ENCODE data around the gene GCC2. TPM values are rescaled to one million over a fixed set of nuclear protein-coding genes. Genes with fewer than 3 reads are reported as not detected.

The GCC2 gene
- polyA plus RNA-seq, 1 of the 3 experiments (the other 2 are of a cell fraction), result 4.5 TPM

DNA sequence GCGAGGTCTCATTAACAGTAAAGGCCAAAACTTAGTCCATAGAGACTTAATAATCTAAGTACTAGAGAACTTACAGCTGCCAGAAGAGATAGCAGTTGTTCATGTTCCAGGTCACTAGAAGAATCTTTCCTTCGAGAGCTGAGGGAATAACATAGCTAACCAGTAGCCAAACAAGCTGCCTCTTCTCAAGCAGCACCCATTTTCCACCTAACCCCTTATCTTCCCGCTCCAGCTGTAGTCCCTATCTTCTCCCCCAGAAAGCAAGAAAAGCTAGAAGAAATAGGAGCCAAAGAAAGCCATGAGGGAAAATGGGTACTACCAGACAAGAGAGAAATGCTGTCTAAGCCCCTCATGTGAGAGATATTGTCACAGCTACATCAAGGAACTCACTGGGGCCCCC lies 47.2 kb upstream of the GCC2 start:
- TF ChIP-seq, protein P1, sequence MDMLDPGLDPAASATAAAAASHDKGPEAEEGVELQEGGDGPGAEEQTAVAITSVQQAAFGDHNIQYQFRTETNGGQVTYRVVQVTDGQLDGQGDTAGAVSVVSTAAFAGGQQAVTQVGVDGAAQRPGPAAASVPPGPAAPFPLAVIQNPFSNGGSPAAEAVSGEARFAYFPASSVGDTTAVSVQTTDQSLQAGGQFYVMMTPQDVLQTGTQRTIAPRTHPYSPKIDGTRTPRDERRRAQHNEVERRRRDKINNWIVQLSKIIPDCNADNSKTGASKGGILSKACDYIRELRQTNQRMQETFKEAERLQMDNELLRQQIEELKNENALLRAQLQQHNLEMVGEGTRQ (IDR thresholded peaks at IDR 0.05; ENCODE audit: borderline replicate concordance, low read depth, low read length), result no peak
- TF ChIP-seq FOXJ3 (CRISPR knock-in tag; IDR thresholded peaks at IDR 0.05) (no peak), FOXM1 (IDR thresholded peaks at IDR 0.05; ENCODE audit: low read depth) (no peak), JUND (IDR thresholded peaks at IDR 0.05) (no peak), RCOR1 (IDR thresholded peaks at IDR 0.05; ENCODE audit: low read length) (no peak), TAF1 (IDR thresholded peaks at IDR 0.05; ENCODE audit: borderline replicate concordance, low read depth, low read length) (no peak), YY1 (IDR thresholded peaks at IDR 0.05; ENCODE audit: low read depth) (no peak)
- TF ChIP-seq, protein P2, sequence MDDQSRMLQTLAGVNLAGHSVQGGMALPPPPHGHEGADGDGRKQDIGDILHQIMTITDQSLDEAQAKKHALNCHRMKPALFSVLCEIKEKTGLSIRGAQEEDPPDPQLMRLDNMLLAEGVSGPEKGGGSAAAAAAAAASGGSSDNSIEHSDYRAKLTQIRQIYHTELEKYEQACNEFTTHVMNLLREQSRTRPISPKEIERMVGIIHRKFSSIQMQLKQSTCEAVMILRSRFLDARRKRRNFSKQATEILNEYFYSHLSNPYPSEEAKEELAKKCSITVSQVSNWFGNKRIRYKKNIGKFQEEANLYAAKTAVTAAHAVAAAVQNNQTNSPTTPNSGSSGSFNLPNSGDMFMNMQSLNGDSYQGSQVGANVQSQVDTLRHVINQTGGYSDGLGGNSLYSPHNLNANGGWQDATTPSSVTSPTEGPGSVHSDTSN (IDR thresholded peaks at IDR 0.05), result no peak
- TF ChIP-seq, protein P3, sequence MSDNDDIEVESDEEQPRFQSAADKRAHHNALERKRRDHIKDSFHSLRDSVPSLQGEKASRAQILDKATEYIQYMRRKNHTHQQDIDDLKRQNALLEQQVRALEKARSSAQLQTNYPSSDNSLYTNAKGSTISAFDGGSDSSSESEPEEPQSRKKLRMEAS (IDR thresholded peaks at IDR 0.05; ENCODE audit: low read depth), result no peak
- TF ChIP-seq, protein P4, sequence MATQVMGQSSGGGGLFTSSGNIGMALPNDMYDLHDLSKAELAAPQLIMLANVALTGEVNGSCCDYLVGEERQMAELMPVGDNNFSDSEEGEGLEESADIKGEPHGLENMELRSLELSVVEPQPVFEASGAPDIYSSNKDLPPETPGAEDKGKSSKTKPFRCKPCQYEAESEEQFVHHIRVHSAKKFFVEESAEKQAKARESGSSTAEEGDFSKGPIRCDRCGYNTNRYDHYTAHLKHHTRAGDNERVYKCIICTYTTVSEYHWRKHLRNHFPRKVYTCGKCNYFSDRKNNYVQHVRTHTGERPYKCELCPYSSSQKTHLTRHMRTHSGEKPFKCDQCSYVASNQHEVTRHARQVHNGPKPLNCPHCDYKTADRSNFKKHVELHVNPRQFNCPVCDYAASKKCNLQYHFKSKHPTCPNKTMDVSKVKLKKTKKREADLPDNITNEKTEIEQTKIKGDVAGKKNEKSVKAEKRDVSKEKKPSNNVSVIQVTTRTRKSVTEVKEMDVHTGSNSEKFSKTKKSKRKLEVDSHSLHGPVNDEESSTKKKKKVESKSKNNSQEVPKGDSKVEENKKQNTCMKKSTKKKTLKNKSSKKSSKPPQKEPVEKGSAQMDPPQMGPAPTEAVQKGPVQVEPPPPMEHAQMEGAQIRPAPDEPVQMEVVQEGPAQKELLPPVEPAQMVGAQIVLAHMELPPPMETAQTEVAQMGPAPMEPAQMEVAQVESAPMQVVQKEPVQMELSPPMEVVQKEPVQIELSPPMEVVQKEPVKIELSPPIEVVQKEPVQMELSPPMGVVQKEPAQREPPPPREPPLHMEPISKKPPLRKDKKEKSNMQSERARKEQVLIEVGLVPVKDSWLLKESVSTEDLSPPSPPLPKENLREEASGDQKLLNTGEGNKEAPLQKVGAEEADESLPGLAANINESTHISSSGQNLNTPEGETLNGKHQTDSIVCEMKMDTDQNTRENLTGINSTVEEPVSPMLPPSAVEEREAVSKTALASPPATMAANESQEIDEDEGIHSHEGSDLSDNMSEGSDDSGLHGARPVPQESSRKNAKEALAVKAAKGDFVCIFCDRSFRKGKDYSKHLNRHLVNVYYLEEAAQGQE (IDR thresholded peaks at IDR 0.05; ENCODE audit: low read depth, low read length), result no peak
- TF ChIP-seq, protein P5, sequence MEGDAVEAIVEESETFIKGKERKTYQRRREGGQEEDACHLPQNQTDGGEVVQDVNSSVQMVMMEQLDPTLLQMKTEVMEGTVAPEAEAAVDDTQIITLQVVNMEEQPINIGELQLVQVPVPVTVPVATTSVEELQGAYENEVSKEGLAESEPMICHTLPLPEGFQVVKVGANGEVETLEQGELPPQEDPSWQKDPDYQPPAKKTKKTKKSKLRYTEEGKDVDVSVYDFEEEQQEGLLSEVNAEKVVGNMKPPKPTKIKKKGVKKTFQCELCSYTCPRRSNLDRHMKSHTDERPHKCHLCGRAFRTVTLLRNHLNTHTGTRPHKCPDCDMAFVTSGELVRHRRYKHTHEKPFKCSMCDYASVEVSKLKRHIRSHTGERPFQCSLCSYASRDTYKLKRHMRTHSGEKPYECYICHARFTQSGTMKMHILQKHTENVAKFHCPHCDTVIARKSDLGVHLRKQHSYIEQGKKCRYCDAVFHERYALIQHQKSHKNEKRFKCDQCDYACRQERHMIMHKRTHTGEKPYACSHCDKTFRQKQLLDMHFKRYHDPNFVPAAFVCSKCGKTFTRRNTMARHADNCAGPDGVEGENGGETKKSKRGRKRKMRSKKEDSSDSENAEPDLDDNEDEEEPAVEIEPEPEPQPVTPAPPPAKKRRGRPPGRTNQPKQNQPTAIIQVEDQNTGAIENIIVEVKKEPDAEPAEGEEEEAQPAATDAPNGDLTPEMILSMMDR (IDR thresholded peaks at IDR 0.05), result no peak
- no peaks in the 10 kb centered on the region for H3K79me2 ChIP-seq (ENCODE audit: insufficient read depth)
- no peak overlapping the region for H3K4me3 ChIP-seq (ENCODE audit: low read depth in 2 of 2, low read length in 1 of 2)
- no peaks in the 10 kb centered on the region for H3K27me3 ChIP-seq (ENCODE audit: insufficient read depth)
- no peak overlapping the region for H3K4me2 ChIP-seq
- CTCF ChIA-PET, result no interaction called here
- no peak for DNase-seq
- POLR2A ChIA-PET, result no interaction called here
- H4K20me1 ChIP-seq (ENCODE audit: insufficient read depth), result no peaks in the 10 kb centered on the region
- 51% methylated on average over 3 of the region's 3 CpGs for WGBS (ENCODE audit: low lambda C conversion rate)
- no peak overlapping the region for H3K27ac ChIP-seq (ENCODE audit: low read depth in 2 of 2, low read length in 1 of 2)
- no peaks in the 10 kb centered on the region for H3K36me3 ChIP-seq (replicated peaks in 1 of 2; ENCODE audit: control insufficient read depth in 1 of 2, insufficient read depth in 2 of 2, low read length in 1 of 2)
- H3K9ac ChIP-seq, result no peak overlapping the region
- no peaks in the 10 kb centered on the region for H3F3A ChIP-seq (replicated peaks; ENCODE audit: insufficient read depth)
- no peaks in the 10 kb centered on the region for H3K9me3 ChIP-seq
- H3K9me2 ChIP-seq, result no peaks in the 10 kb centered on the region
- H2AFZ ChIP-seq (ENCODE audit: low read depth), result no peak overlapping the region
- no peaks in the 10 kb centered on the region for H3K4me1 ChIP-seq (ENCODE audit: control insufficient read depth in 1 of 2, insufficient read depth in 2 of 2, low read depth in 1 of 2, low read length in 1 of 2)

All from SK-N-SH (cell line).